GM04504 (cell line): ENCODE measurements around the gene SLCO2A1.
"Not testable (repeated sequence)": the region's sequence is repeated elsewhere in the genome, so short reads cannot be mapped to it uniquely, and the experiment has no call there.

Experiments used
- DNase-seq: peaks from one replicate; pipeline ENCODE4 v3.0.0-alpha.2; 2012; ENCODE audit warnings: low read depth

The SLCO2A1 gene

DNA sequence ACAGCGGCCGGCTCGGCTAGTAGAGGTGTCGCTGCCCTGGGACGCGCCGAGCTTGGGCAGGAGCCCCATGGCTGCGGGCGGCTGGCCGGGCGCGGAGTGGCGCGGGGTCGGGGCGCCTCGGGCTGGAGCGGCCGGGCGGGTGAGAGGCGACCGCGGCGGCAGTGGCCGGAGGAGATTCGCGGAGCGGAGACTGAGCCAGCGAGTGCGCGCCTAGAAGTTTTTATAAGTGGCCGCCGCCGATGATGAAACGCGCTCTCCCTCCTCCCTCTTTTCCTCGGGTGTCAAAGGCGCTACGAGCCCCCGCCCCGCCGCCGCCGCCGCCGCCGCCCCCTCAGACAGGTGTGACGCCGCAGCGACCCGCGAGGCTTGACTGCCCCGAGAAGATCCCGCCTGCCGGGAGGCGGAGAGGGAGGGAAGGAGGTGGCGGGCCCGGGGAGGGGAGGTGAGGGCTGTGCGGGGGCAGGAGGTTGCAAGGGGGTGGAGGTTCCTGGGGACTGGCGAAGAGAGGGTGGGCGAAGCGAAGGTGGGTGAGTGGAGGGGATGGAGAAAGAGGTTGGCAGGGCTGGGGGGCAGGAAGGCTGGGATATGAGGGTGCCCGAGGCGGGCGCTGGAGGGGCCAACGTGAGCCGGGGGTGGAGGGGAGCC, at the start of gene SLCO2A1:
SLCO2A1 (minus strand) TSS at position 192 of the 645 bp plus-strand sequence; CDS start at position 69, 123 bp downstream.
- no peak for DNase-seq

GRCh38 chr3:134079111-134079547, 49.4 kb upstream of the SLCO2A1 start:
- no peak for DNase-seq

GRCh38 chr3:134078169-134078831, 48.6 kb upstream of the SLCO2A1 start:
- peak; percentile 48 for DNase-seq

- DNase-seq = no peak
Measured at GRCh38 chr3:134077649-134078161, 48.0 kb upstream of the SLCO2A1 start.

DNA sequence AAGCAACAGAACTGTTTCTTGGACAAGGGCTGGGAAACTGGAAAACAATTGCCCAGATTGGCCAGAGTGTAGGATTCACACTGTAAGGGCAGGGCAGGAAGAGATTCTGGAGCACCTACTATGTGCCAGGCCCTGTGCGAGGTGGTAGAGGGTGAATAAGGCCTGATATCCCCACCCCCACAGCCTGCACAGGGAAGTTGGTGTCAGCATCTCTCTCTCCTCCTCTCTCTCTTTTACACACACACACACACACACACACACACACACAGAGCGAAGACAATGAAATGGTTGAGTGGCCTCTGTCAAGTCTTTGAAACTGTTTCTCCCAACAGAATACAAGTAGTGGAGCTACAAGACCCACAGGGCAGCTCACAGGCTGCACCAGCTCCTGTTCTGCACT, 47.1 kb upstream of the SLCO2A1 start:
- DNase-seq = no peak

DNA sequence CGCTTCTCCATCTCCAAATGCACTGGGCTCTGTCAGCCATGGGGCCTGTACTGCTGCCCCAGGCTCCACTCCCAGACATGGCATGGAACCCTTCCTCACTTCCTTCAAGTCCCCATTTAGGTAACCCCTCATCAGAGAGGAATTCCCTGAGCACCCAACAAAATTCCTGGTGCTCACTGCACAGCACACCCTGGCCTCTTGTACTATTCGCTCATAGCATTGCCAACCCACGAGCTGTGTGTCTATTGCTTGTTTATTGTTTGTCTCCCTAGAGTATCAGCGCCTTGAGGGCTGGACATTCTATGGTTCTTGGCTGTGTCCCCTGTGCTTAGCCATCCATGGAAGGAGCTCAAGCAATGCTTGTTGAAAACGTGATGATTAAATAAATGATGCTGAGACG, 46.1 kb upstream of the SLCO2A1 start:
- DNase-seq = no peak

DNA sequence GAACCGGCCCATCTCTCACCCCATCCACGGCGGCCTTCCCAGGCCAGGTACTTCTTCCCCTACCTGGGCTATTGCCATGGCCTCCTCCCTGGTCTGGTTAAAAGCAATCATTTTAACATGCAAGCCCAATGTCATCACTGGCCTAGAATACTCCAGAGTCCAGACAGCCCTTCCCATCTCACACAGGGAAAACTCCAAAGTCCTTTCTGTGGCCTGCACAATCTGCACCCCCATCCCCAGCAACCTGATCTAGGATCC, 45.8 kb upstream of the SLCO2A1 start:
- no peak for DNase-seq

GRCh38 chr3:134074790-134075567, 45.3 kb upstream of the SLCO2A1 start:
- DNase-seq = no peak

DNA sequence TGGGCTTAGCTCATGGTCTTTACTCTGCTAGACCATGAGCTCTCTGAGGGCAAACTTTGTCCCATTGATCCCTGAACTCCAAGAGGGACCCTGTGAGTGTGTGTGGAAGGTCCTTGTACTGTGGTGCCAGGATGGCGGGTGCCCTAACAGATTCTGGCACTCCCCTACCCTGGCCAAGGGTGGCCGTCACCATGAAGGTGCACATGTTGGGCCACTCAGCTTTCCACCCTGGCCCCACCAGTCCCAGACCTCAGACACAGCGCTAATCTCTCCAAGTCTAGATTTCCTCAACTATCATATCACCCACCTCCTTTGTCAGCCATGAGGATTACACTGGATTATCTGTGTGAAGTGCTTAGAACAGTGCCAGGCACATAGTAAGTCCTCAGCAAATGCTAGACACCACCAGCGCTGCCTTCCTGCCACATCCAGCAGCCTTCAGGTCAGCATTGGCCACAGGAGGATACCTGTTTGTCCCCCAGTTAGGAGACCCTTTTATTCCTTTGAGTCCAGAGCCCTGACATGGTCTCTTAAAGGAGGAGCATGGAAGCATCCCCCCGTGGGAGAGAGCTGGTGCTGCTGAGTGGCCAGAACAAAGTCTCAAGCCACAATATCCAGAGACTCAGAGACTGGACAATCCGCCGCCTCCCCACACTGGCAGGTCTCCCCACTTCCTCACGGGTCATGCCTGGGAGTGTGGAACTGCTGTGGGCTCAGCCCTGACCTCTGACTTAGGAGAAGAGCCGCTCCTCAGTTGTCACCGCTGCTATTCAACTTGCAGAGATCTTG, 44.5 kb upstream of the SLCO2A1 start:
- DNase-seq = no peak

DNA sequence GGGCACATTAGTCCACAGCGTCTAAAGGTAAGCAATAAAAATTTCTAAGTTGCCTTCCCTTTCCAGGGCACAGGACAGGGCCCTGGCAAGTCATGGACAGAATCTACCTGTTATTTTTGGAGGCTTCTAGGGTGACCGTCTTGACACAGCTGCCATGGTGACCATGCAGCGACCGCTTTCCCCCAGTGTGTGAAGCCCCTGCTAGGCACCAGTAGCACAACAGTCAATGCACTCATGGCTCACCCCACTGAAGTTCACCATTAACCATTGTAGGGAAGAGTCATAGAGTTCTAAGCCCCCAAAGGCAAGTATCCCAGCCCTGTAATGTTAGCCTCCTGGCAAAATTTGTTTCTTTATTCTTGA, 43.8 kb upstream of the SLCO2A1 start:
- no peak for DNase-seq

GRCh38 chr3:134072881-134073582, 43.3 kb upstream of the SLCO2A1 start:
- no peak for DNase-seq

- not testable (repeated sequence) for DNase-seq
Measured at GRCh38 chr3:134070281-134070680, 40.6 kb upstream of the SLCO2A1 start.

- DNase-seq = no peak
Measured at GRCh38 chr3:134068429-134068828, 38.7 kb upstream of the SLCO2A1 start.

GRCh38 chr3:134067531-134068161, 37.9 kb upstream of the SLCO2A1 start:
- no peak for DNase-seq

- DNase-seq = no peak
Measured at GRCh38 chr3:134066651-134067530, 37.2 kb upstream of the SLCO2A1 start.

DNA sequence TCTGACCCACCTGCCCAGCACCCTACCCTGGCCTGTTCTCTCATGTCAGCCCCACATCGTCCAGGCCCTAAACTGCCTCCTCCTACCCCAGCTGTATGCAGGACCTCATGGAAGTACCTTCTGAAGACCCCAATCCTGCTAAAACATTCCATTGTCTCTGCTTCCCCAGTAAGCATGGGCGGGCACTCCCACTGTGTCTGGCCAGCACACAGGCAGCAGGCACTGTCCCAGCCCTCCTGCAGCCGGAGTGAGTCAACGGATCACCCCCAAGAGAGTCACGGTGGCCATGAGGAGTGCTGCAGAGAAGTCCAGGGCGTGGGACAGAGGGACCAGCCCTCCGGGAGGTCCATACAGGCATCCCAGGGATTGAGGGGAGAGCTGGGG, 36.4 kb upstream of the SLCO2A1 start:
- DNase-seq = no peak

GRCh38 chr3:134065252-134066157, 35.8 kb upstream of the SLCO2A1 start:
- DNase-seq = no peak

DNA sequence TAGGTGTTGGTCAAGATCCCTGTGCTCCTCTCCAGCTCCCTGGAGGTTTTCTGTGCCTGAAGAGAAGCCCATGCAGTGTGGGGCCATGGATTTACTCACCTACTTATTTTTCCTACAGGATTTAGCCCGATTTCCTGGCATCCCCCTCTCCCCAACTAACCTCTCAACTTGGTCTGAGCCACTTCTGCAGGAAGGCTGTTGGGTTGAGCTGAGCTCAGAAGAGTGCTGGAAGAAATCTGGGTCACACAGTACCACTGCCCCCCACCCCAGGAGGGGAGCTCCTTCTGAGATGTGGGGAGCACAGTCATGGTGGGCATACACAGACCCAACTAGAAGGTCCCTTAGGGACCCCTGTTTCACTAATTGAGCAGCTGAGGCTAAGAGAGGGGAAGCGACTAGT, 34.4 kb upstream of the SLCO2A1 start:
- DNase-seq = no peak

- no peak for DNase-seq
Measured at GRCh38 chr3:134061401-134061800, 31.7 kb upstream of the SLCO2A1 start.
